Stimulated activated CD8-positive, alpha-beta memory T cell treated with anti-CD3 and anti-CD28 coated beads, Interleukin-12 subunit alpha, Interleukin-12 subunit beta, amount 100 ng/mL, for 24 hours (primary cell): ENCODE results near the gene GRIK4.
"Not testable (repeated sequence)": the region's sequence is repeated elsewhere in the genome, so short reads cannot be mapped to it uniquely, and the experiment has no call there.

Experiments
- DNase-seq: peaks from one replicate; pipeline ENCODE4 v3.0.0-alpha.2; 2020; ENCODE audit errors: extremely low read depth

GRIK4 gene

DNA sequence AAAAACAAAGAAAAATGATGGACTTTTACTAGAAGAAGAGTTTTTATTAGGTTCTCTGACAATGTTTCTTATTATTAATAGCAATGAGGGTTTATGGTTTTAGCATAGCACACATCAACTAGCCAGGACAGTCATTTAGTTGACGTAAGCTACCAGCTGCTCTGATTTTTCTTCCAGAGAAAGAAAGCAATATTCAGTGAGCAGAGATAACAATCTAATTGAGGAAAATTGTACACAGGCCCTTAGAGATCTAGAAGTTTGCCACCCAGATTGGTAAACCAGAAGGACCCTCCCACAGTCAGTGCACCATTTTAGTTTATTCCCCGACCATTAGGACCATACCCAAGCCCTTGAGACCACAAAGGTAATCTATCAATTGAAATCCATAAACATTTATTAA lies 483.6 kb downstream of the GRIK4 start:
- DNase-seq: no peak

DNA sequence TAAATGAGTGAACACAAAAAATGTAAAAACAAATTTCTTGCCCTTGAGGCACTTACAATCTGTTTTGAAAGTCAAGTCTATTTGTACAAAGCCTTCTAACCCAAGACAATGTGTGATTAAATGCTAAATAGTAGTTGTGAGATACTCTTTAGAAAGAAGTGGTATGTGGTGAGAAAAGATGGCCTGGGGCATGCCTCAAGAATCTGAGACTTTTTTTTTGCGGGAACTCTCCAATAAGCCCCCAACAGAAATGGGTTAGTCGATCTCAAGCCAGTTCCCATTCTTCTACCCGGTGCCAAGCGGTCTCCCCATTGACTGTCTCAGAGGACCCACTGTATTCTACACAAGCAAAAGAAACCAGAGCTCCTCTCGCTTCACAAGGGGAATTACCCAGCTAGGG lies 485.4 kb downstream of the GRIK4 start:
- DNase-seq: no peak

DNA sequence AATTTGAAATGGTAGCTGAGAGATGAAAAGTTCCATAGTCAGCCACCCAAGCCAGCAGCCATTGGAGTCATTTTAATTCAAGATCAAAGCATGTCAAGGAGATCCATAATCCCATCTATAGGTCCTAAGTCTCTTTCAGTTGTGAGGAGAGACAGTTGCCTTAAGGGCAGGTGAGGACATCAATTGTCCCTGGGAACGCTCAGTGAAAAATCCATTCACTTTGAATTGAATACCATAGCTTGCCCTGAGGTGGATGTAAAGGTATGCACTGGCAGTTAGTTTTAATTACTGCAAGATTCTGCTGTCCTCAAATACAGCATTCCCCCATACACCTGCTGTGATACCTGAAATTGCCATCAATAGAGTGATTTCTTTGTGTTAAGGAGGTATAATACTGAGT lies 487.0 kb downstream of the GRIK4 start:
- DNase-seq: no peak

DNA sequence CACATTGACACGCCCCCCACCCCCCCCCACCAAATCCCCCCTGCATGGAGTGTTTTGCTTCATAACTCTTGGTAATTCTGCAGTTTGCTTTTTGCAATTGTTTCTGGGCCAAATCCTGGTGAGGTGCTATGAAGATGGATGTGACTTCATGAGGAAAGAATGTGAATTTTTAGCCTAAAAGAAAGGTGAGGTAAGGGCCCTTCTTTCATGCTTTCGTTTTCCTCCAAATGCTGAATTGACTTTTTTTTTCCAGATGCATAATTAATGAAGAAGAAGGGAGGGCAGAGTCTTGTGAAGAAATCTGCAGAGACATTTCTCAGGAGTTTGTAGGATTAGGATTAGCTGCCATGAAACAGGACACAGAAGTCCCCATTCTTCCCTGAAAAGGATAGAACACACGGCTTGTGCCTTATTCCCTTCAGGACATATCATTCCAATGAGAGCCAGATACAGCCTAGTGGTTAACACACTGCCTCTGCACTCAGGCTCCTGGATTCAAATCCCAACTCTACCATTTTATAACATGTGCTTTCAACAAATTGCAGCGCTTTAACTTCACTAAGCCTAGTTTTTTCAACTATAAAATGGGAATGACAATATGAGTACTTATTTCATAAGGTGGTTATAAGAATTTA lies 492.8 kb downstream of the GRIK4 start:
- no peak for DNase-seq

DNA sequence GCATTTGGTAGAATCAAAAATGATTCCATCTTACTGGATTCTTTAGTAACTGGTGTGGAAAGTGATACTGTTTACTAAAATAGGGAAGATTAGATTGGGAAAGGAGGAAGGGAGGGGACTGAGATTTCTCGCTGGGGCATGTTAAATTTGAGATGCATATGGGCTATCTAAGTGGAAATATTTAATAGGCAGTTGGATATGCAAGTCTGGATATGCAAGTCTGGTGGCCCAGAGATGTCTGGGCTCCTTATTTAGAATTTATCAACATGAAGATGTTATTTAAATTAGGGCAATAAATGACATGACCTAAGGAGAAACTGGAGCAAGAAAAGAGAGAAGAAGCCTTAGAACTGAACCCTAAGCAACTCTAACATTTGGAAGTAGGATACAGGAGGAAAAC lies 495.4 kb downstream of the GRIK4 start:
- no peak for DNase-seq

DNA sequence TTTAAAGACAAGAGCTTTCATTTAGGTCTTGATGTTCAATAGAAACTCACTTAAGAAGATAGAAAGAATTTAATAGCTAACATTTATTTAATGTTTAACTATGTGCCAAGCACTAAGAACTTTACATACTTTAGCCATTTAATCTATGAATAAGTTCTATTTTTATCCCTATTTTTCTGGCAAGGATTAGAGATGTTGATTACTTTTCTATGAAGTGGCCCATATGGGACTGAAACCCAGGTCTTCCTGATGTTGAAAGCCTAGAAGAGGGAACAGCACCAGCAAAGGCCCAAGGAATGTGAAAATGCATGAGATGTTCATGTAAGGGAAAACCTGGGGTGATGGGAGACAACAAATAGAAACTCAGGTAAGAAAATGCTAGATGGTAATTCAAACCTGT lies 497.0 kb downstream of the GRIK4 start:
- no peak for DNase-seq

DNA sequence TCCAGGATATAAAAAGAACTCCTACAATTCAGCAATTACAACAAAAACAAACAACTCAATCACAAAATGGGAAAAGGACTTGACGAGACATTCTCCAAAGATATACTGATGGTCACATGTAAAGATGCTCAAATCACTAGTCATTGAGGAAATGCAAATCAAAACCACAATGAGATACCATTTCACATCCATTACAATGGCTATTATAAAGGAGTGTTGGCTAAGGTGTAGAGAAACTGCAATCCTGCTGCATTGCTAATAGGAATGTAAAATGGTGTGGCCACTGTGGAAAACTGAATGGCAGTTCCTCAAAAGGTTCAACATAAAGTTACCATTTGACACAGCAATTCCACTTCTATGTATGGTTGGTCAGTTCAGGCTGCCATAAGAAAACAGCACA lies 500.5 kb downstream of the GRIK4 start:
- no peak for DNase-seq

DNA sequence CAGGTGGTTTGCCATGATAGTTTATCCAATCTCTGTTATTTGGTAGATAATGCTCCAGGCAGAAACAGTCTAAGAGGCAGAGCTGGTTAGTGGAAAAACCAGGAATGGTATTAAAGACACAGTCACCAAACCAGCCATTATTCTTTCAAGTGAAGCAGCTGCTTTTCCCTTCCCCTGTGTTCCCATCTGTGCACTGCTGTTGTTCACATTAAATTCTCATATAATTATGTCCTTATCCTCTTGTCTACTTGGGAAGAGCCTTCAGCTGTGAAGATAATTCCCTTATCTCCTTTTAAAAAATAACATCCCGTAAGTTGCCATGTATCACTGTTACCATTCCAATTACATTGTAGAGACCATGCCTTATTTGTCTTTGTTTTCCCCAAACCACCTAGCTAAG lies 507.2 kb downstream of the GRIK4 start:
- DNase-seq: no peak

DNA sequence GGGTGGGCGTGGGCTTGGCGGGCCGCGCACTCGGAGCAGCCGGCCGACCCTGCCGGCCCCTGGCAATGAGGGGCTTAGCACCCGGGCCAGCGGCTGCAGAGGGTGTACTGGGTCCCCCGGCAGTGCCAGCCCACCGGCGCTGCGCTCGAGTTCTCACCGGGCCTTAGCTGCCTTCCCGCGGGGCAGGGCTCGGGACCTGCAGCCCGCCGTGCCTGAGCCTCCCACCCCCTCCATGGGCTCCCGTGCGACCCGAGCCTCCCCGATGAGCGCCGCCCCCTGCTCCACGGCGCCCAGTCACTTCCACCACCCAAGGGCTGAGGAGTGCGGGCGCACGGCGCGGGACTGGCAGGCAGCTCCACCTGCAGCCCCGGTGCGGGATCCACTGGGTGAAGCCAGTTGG lies 510.2 kb downstream of the GRIK4 start:
- not testable (repeated sequence) for DNase-seq

DNA sequence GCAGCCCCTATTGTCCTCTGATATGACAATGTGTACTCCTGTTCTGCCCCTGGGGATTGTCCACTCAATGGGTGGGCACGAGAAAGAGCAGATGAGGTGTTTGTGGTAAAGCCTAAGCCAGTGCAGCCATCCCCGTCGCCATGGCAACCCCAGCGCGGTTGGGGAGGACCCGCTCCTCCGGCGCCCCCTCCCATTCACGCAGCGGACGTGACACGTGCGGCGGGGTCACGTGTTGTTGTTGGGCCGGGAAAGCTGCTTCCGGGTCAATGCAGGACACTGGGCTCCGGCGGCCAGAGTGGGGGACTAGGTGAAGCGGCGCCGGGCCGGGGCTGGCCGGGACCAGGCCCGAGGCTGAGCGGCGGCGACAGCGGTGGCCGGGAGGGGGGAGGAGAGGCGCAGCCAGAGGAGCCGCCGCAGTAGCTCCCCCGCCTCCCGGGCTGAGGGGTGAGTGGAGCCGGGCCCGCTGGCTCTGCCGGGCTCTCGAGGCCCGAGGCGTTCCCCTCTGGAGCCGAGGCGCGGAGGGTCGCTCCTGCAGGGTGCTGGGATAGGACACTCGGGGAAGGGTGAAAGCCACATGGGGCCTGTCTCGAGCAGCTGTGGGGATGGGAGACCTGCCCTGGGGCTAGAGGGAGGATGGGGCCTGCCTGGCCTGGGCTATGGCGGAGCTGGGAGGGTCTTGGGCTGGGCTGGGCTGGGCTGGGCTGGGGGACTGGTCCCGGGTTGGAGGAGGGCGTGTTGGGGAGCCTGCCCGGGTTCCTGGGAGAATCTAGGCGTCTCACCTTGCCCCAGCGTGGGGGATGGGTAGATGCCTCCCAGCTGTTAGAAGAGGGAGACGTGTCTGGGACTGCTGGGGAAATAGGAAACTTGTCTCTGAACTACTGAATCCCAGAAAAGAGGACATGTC lies 512.6 kb downstream of the GRIK4 start, which contains the start of gene TBCEL:
Gene TBCEL (plus strand): TSS at position 255 of the 904 bp plus-strand sequence. CDS start 21,589 bp downstream, outside the sequence.
- peak; percentile 51 for DNase-seq

DNA sequence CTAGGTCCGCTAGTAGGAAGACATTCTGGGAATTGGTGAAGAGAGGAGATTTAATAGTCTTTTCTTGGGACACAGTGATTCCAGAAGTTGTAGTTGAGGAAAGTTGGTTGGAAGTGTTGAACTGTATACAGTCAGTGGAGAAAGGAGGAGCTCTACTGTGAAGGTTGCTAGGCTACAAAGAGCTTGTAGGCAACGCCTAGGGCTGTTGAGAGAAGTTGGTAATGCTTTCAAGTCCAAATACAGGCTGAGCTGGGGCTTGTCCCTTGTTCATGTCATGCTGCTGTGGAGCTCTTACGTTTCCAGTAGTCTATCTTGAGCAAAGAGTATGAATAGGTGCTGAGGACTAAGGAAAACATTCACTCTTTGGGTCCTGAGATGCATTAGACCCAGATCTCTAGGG lies 513.4 kb downstream of the GRIK4 start:
- DNase-seq: no peak

DNA sequence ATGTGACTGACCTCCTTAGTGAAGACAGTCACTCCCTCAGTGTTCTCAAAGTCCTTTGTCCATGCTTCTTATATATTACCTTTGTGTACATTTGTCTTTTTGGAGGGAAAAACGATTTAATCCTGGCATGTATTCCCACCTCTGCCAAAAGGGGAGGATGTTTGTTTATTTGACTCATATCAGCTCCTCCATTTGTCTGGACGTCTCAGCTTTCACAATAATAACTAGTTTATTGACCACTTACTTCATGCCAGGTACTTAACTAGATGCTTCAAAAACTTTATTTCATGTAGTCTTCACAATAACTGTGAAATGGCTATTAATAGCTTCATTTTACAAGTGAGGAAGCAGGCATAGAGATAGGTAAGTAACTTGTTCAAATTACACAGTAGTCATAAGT lies 517.6 kb downstream of the GRIK4 start:
- DNase-seq: no peak

DNA sequence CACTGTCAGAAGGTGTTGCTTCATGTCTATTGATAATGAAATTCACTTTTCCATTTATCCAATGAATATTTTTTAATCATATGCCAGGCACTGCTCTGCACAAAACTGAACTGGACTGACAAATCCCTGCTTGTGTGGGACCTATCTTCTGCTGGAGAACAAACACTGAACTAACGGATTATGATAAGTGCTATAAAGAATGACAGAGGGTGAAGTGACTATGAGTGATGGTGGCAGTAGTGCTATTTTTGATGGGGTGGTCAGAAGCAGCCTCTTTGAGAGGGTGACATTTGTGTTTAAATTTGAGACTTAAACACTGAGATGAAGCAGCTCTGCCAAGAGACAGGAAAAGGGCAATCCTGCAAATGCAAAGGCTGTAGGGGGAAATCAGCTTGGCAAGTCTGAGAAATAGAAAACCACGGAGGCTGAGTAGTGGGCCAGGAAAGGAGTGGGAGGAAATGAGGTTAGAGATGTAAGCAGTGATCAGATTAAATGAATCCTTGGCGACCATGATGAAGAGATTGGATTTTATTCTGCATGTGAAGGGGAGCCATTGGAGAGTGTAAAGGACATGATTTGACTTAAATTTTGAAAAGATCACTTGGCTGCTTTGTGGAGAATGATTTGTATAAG lies 518.4 kb downstream of the GRIK4 start:
- DNase-seq: no peak

DNA sequence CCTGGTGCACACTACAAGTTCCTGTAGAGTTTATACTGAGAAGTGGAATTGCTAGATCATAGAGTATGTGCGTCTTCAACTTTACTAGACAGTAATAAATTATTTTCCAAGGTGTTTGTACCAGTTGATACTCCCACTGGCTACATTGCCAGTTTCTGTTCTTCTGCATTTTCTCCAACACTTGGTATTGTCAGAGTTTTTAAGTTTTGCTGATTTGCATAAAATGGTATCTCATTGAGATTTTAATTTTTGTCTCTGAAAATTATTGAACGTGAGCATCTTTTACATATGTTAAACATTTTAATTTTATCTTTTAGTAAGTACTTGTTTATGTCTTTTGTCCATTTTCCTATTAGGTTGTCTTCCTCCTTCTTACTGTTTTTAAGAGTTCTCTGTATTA lies 519.6 kb downstream of the GRIK4 start:
- no peak for DNase-seq

DNA sequence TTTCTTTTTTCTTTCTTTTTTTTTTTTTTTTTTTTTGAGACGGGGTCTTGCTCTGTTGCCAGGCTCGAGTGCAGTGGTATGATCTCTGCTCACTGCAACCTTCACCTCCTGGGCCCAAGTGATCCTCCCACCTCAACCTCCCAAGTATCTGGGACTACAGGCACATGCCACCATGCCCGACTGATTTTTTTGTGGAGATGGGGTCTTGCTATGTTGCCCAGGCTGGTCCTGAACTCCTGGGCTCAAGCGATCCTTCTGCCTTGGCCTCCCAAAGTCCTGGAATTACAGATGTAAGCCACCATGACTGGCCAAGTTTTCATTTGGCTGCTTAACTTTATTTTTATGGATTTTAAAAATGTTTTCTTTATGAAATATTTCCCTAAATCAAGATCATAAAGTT lies 520.1 kb downstream of the GRIK4 start:
- not testable (repeated sequence) for DNase-seq

DNA sequence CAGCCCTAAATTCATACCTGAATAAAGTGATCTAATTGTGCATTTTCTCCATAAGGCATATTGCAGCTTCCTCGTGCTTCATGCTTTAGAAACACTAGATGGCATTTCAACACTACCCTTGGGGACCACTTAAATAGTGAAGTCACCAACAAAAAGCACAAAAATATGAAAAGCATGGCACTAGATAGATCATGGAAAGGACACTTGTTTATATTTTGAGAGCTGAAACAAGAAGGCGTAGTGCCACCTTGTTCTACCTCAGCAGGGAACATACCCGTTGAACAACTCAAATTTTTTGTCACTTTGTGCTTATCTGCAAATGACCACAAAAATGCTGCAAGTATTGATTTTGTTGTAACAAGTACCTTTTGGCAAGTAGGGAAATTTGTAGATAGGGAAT lies 521.0 kb downstream of the GRIK4 start:
- DNase-seq: no peak

DNA sequence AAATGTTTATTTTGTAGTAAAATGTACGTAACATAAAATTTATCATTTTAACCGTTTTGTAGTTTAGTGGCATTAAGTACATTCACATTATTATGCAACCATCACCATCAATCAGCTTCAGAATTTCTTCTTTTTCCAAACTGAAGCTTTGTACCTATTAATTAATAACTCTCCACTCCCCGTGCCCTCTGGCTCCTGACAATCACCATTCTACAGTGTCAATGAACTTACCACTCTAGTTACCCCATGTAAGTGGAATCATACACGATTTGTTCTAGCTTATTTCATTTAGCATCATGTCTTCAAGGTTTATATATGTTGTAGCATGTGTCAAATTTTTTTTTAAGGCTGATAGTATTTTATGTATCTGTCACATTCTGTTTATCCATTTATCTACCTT lies 522.1 kb downstream of the GRIK4 start:
- no peak for DNase-seq

DNA sequence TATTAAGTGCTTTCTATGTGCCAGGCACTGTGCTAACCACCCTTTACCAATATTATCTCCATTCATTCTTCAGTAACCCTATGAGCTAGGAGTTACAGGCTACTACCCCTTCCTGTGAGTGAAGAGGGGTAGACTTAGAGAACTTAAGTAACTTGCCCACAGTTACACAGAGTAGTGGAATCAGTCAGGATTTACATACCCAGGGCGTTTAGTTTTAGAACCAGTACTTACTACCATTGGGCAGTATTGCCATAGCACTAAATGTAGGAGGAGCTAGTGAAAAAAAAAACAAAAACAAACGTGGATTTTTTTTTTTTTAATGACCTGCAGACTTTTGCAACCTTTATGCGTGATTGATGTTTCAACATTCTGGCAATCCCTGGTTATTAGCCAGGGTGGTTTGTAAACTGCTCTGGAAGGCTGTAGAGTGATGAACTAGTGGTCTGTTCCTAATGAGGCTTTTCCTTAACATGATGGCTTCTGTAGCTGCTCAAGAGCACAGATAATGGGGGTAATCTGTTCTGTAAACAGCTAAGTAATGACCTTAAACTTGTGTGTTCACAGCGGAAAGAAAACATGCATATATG lies 523.7 kb downstream of the GRIK4 start:
- no peak for DNase-seq

DNA sequence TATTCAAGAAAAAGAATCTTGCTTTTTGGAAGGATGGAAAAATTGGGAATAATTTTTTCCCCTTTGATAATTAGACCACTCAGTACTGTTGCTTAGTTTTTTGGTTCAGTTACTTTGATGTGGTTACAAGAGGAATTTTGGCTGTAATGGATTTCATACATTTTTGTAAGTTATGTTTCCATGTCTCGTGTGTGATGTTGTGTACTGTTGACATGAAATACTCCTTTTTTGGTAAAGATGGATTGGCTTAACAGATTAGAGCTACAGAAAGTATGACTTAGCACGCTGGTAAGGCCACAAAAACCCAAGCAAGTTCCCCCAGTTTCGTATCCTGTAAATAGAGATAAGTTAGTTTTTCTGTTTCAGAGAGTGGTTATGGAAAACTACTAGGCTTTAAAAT lies 524.2 kb downstream of the GRIK4 start:
- DNase-seq: no peak

DNA sequence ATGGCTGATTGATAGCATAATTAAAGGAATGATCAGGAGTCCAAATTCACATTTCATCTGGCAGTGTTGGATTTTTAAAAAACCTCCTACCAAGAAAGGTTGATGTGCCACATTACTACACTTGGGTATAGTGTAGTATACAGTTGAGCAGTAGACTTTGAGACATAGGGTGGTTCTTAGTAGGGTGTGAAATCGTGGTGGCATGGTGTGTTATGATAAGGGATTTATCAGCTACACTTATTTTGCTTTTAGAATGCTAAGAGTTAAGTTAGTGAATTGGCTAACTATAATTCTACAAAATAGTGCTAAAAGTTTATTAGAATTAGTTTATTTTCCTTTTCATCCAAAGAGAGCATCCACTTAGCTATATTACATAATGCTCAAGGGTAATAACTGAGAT lies 525.5 kb downstream of the GRIK4 start:
- no peak for DNase-seq
